HepG2 (cell line): ENCODE results near the gene HIPK2. TPM values are rescaled to one million over a fixed set of nuclear protein-coding genes. Genes with fewer than 3 reads are reported as not detected.
A peak's percentile ranks its signal among the peaks of the same experiment; 100 is the strongest.

Experiments
- GRHL1 ChIP-seq: sonication (generic); formaldehyde crosslinking; conservative IDR thresholded peaks from 2 replicates; pipeline ENCODE4 v1.8.0; 2022; ENCODE audit warnings: missing genetic modification reagents
- IKZF4 ChIP-seq: sonication (generic); formaldehyde crosslinking; IDR thresholded peaks from 2 replicates; pipeline ENCODE4 v1.5.1; 2020; ENCODE audit warnings: borderline replicate concordance, mild to moderate bottlenecking, low read depth, missing genetic modification reagents; ENCODE audit errors: not compliant biosample characterization
- NCOA5 ChIP-seq: sonication (generic); formaldehyde crosslinking; IDR thresholded peaks from 2 replicates; pipeline ENCODE4 v1.4.0; 2020; ENCODE audit warnings: missing genetic modification reagents
- SAFB2 ChIP-seq: sonication (generic); formaldehyde crosslinking; IDR thresholded peaks from 2 replicates; pipeline ENCODE4 v1.5.1; 2020; ENCODE audit warnings: missing genetic modification reagents, low read depth, mild to moderate bottlenecking, borderline replicate concordance
- ZNF407 ChIP-seq: sonication (generic); formaldehyde crosslinking; IDR thresholded peaks from one replicate; pipeline ENCODE4 v1.5.1; 2020; ENCODE audit warnings: mild to moderate bottlenecking, missing genetic modification reagents; ENCODE audit errors: not compliant biosample characterization
- ZNF446 ChIP-seq: sonication (generic); formaldehyde crosslinking; IDR thresholded peaks from 2 replicates; pipeline ENCODE4 v1.5.0; 2020; ENCODE audit warnings: mild to moderate bottlenecking, missing genetic modification reagents
- ZNF629 ChIP-seq: sonication (generic); formaldehyde crosslinking; conservative IDR thresholded peaks from 2 replicates; pipeline ENCODE4 v1.5.0; 2020; ENCODE audit warnings: missing genetic modification reagents
- ZNF720 ChIP-seq: sonication (generic); formaldehyde crosslinking; IDR thresholded peaks from 2 replicates; pipeline ENCODE4 v1.4.0; 2020; ENCODE audit warnings: missing genetic modification reagents
- ZNF761 ChIP-seq: sonication (generic); formaldehyde crosslinking; conservative IDR thresholded peaks from 2 replicates; pipeline ENCODE4 v1.4.0; 2020; ENCODE audit warnings: mild to moderate bottlenecking, missing genetic modification reagents
- ZZZ3 ChIP-seq: sonication (generic); formaldehyde crosslinking; IDR thresholded peaks from 2 replicates; pipeline ENCODE4 v1.4.0; 2020; ENCODE audit warnings: missing genetic modification reagents, mild to moderate bottlenecking, borderline replicate concordance
- polyA plus RNA-seq, 8 experiments: library from polyadenylated mRNA; depleted of rRNA in 3 of 8; stranded (reverse) in 7 of 8; unstranded in 1 of 8; fragments of >200 nt; fragmentation: Illumina TruSeq in 4 of 8; extraction: Trizol in 4 of 8; gene quantifications; 2 replicates each; pipeline versions ENCODE4 v1.2.1 to v1.2.3, GENCODE V29; 2011 to 2016; ENCODE audit warnings: low read depth in 4 of 8, missing spikeins in 1 of 8, mixed read lengths in 1 of 8; ENCODE audit not compliant: insufficient read depth in 1 of 8
- total RNA-seq, 5 experiments: library from RNA; depleted of rRNA; stranded (reverse); fragments of >200 nt; fragmentation: Illumina TruSeq; extraction: Trizol; gene quantifications; 2 replicates each; pipeline ENCODE4 v1.2.3, GENCODE V29; 2016; ENCODE audit warnings: low read depth in 1 of 5
- TF ChIP-seq, protein P1 (sequence below), 2 experiments: sonication (generic) in 1 of 2; formaldehyde crosslinking in 1 of 2; IDR thresholded peaks; 2 replicates each; pipeline versions ENCODE4 v1.6.1 to v1.9.0; 2014 to 2022; ENCODE audit warnings: antibody characterized with exemption in 1 of 2, borderline replicate concordance in 1 of 2, inconsistent platforms in 1 of 2, low read depth in 1 of 2, missing genetic modification reagents in 1 of 2

Gene HIPK2
- total and polyA plus RNA-seq, 2 of the 13 experiments (the other 11 are each of a cell fraction or from before 2014, with no cell fraction given) = 14.4 to 20.2 TPM

DNA sequence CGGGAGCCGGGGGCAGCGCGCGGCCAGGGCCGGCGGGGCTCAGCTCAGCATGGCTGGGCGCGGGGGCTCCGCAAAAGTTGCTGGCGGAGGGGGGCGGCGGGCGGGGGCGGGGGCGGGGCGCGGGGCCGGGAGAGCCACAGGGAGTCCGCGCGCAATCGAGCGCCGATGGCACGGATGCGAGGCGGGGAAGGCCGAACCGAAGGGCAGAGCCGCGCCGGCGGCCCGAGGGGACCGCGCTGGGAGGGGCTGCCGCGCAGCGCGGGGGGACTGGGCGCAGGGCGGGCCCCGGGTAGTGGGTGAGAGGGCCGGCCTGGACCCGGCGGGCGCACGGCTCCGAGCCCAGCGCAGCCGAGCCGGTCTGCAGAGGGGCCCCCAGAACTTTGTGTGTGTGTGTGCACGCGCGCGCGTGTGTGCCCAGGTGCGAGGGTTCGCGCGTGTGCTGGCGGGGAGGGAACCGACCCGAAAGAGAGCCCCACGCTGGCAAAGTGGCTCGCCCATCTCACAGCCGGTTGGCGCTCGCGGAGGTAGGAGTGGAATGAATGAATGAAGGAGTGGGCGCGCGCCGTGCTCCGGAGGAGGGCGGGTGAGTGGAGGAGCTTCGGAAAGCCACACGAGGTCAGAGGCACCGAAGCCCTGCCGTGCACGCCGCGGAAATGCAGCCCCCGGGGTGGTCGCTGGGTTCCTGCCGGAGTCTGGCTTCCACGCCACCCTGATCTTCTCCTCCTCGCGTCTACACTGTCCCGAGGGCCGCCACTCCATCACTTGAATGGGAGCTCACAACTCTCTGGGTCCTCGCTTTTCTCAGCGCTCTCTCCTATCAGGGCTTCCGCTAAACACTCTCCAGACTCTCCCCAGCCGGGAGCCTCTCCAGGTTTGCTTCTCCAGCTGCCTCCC lies at the start of gene HIPK2 (continued):
- TF ChIP-seq, protein P1, sequence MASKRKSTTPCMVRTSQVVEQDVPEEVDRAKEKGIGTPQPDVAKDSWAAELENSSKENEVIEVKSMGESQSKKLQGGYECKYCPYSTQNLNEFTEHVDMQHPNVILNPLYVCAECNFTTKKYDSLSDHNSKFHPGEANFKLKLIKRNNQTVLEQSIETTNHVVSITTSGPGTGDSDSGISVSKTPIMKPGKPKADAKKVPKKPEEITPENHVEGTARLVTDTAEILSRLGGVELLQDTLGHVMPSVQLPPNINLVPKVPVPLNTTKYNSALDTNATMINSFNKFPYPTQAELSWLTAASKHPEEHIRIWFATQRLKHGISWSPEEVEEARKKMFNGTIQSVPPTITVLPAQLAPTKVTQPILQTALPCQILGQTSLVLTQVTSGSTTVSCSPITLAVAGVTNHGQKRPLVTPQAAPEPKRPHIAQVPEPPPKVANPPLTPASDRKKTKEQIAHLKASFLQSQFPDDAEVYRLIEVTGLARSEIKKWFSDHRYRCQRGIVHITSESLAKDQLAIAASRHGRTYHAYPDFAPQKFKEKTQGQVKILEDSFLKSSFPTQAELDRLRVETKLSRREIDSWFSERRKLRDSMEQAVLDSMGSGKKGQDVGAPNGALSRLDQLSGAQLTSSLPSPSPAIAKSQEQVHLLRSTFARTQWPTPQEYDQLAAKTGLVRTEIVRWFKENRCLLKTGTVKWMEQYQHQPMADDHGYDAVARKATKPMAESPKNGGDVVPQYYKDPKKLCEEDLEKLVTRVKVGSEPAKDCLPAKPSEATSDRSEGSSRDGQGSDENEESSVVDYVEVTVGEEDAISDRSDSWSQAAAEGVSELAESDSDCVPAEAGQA (IDR thresholded peaks at IDR 0.05; ENCODE audit: low read depth) = no peak
- TF ChIP-seq, protein P1 (CRISPR knock-in tag; IDR thresholded peaks at IDR 0.05; ENCODE audit: borderline replicate concordance) = no peak
- peak; percentile 61; the same call in 1 of the 2 replicates for TF ChIP-seq ZNF446 (CRISPR knock-in tag)
- TF ChIP-seq ZNF761 = no peak; the same call in 1 of the 2 replicates
- TF ChIP-seq ZNF720 = no peak
- TF ChIP-seq ZNF407 (CRISPR knock-in tag) = no peak
- TF ChIP-seq IKZF4 (CRISPR knock-in tag) = no peak
- TF ChIP-seq NCOA5 (CRISPR knock-in tag) = no peak
- TF ChIP-seq ZZZ3 (CRISPR knock-in tag) = no peak
- no peak for TF ChIP-seq GRHL1
- no peak for TF ChIP-seq SAFB2
- no peak for TF ChIP-seq ZNF629 (CRISPR knock-in tag)
